Panc1 (cell line): ENCODE results near the gene STX3. TPM values are rescaled to one million over a fixed set of nuclear protein-coding genes. Genes with fewer than 3 reads are reported as not detected.

Experiments used
- ATAC-seq: fragments of 200-7000 bp; cut with Tn5 transposase; 2 replicates; pipeline ENCODE4 v1.9.1; 2020; ENCODE audit warnings: mild to moderate bottlenecking, moderate library complexity
- BruUV-seq: library from RNA; stranded (reverse); fragments of 400-500 nt; replicated peaks from 2 replicates; lab custom pipeline; 2021; lab: Mats Ljungman, UMichigan
- CTCF ChIA-PET: fragments of 300-600 bp; sonication (Branson Sonifier 250); formaldehyde crosslinking; loops from one replicate; lab custom pipeline; 2022; ENCODE audit warnings: antibody characterized with exemption; lab: Charles Lee
- POLR2A ChIA-PET: fragments of 300-600 bp; sonication (Branson Sonifier 250); formaldehyde crosslinking; loops from one replicate; lab custom pipeline; 2022; ENCODE audit warnings: antibody characterized with exemption; lab: Charles Lee
- DNase-seq: peaks from one replicate; pipeline ENCODE4 v3.0.0-alpha.2; 2010; ENCODE audit warnings: low read depth, low spot score
- H3K27ac ChIP-seq: 2 replicates; pipeline ENCODE4 v1.5.1; 2011; ENCODE audit warnings: mild to moderate bottlenecking, low read length, inconsistent platforms
- H3K27me3 ChIP-seq: fragments of 200-500 bp; sonication (Bioruptor generic); 2 replicates; pipeline ENCODE4 v1.6.0; 2014; ENCODE audit warnings: low read length, inconsistent platforms; ENCODE audit not compliant: control insufficient read depth, insufficient read depth
- H3K36me3 ChIP-seq: fragments of 200-500 bp; sonication (Bioruptor generic); 2 replicates; pipeline ENCODE4 v1.5.1; 2014; ENCODE audit warnings: inconsistent platforms, mild to moderate bottlenecking, low read length, moderate library complexity; ENCODE audit not compliant: control insufficient read depth, insufficient read depth
- H3K4me1 ChIP-seq: 2 replicates; pipeline ENCODE4 v1.5.1; 2011; ENCODE audit warnings: inconsistent platforms, mild to moderate bottlenecking, low read length, moderate library complexity; ENCODE audit not compliant: control insufficient read depth, insufficient read depth
- H3K4me3 ChIP-seq, 2 experiments: 2 replicates each; pipeline ENCODE4 v1.5.1; 2011 to 2012; ENCODE audit warnings: low read depth in 2 of 2, low read length in 2 of 2, mild to moderate bottlenecking in 2 of 2, inconsistent platforms in 1 of 2, moderate library complexity in 1 of 2
- H3K9me3 ChIP-seq: fragments of 200-500 bp; sonication (Bioruptor generic); 2 replicates; pipeline ENCODE4 v1.5.1; 2014; ENCODE audit warnings: low read depth, mild to moderate bottlenecking, inconsistent platforms, low read length, moderate library complexity; ENCODE audit not compliant: control insufficient read depth, insufficient read depth
- CTCF ChIP-seq: fragments of 450-650 bp; IDR thresholded peaks from 2 replicates; pipeline ENCODE4 v1.5.1; 2017; ENCODE audit warnings: mild to moderate bottlenecking
- POLR2AphosphoS5 ChIP-seq: IDR thresholded peaks from 2 replicates; pipeline ENCODE4 v1.6.1; 2012; ENCODE audit warnings: mild to moderate bottlenecking, low read depth, low read length, moderate library complexity
- REST ChIP-seq, 2 experiments: IDR thresholded peaks; 2 replicates each; pipeline ENCODE4 v1.6.1; 2011 to 2012; ENCODE audit warnings: low read depth in 2 of 2, control low read depth in 1 of 2, low read length in 1 of 2, mild to moderate bottlenecking in 1 of 2, moderate library complexity in 1 of 2; ENCODE audit not compliant: insufficient read depth in 1 of 2
- SIN3A ChIP-seq: IDR thresholded peaks from 2 replicates; pipeline ENCODE4 v1.6.1; 2012; ENCODE audit warnings: low read depth, mild to moderate bottlenecking, low read length, moderate library complexity, borderline replicate concordance; ENCODE audit not compliant: insufficient read depth
- TCF7L2 ChIP-seq: IDR thresholded peaks from 2 replicates; pipeline ENCODE4 v1.6.1; 2011; ENCODE audit warnings: mild to moderate bottlenecking, low read depth, low read length, inconsistent platforms
- in situ Hi-C: cut with HindIII; loops from 2 replicates; pipeline ENCODE4 v1.10.0; 2016; ENCODE audit warnings: low sequenced_read_pairs, low pct_unique_long_range_greater_than_20kb
- intact Hi-C: fragments of 100-400 bp; cut with micrococcal nuclease; formaldehyde crosslinking; loops from one replicate; pipeline ENCODE4 v1.10.0; 2022; ENCODE audit not compliant: unreplicated experiment
- total RNA-seq: library from RNA; stranded (reverse); gene quantifications from one replicate; pipeline ENCODE4 v1.2.1, GENCODE V29; 2021; ENCODE audit not compliant: unreplicated experiment

Gene STX3
- total RNA-seq, 1 experiment from 2014 or later: 34.8 TPM

- no peak for TF ChIP-seq SIN3A
- no peak for TF ChIP-seq TCF7L2
- TF ChIP-seq POLR2AphosphoS5: no peak
- no peak for TF ChIP-seq REST (IDR thresholded peaks at IDR 0.05; ENCODE audit: insufficient read depth in 1 of 2, low read depth in 2 of 2, low read length in 1 of 2)
- no peak for TF ChIP-seq CTCF
- in situ Hi-C loops (no loop called here), intact Hi-C loops (no loop called here)
- ChIA-PET POLR2A (interaction anchor here (1.0 kb wide), 1 partner anchor 119 kb away, joined by 3 read pairs; the partner anchor contains the start of gene PATL1), CTCF (no interaction called here)
- Histone ChIP-seq H3K27ac (peak overlapping the region; percentile 54), H3K27me3 (no peaks in the 10 kb centered on the region), H3K4me3 (no peak overlapping the region; a peak in 1 of 4 replicates), H3K4me1 (peaks cover 15% of the 10 kb centered on the region), H3K9me3 (no peaks in the 10 kb centered on the region), H3K36me3 (no peaks in the 10 kb centered on the region)
- DNase-seq (no peak), ATAC-seq (peak; percentile 78)
- BruUV-seq: no TSS peak
Measured at GRCh38 chr11:59787255-59787588, 32.0 kb downstream of the STX3 start.

GRCh38 chr11:59787816-59788215, 32.6 kb downstream of the STX3 start:
- no peak for ATAC-seq
- Histone ChIP-seq H3K4me1 (peaks cover 15% of the 10 kb centered on the region), H3K36me3 (no peaks in the 10 kb centered on the region), H3K9me3 (no peaks in the 10 kb centered on the region), H3K27ac (peak overlapping the region; percentile 54), H3K27me3 (no peaks in the 10 kb centered on the region), H3K4me3 (no peak overlapping the region)
- CTCF ChIA-PET: no interaction called here
- no TSS peak for BruUV-seq
- in situ Hi-C loops (no loop called here), intact Hi-C loops (no loop called here)
- DNase-seq: no peak
- TF ChIP-seq REST (IDR thresholded peaks at IDR 0.05; ENCODE audit: insufficient read depth in 1 of 2, low read depth in 2 of 2, low read length in 1 of 2): no peak
- TF ChIP-seq SIN3A: no peak
- TF ChIP-seq CTCF: no peak
- TF ChIP-seq TCF7L2: no peak
- TF ChIP-seq POLR2AphosphoS5: no peak
- POLR2A ChIA-PET: no interaction called here
